Vagina (tissue), 2 donors: ENCODE measurements around the gene KRT33B. TPM values are rescaled to one million over a fixed set of nuclear protein-coding genes. Genes with fewer than 3 reads are reported as not detected.

ENCODE experiments used
- DNase-seq, 2 donors: peaks; one replicate each; pipeline ENCODE4 v3.0.0-alpha.2; 2017; ENCODE audit errors: extremely low spot score in 2 of 2
- H3K27ac ChIP-seq: fragments of 200-600 bp; sonication (generic); one replicate; pipeline ENCODE4 v1.5.1; 2019
- H3K27me3 ChIP-seq: fragments of 200-600 bp; sonication (generic); one replicate; pipeline ENCODE4 v1.5.1; 2019
- H3K36me3 ChIP-seq, 2 donors: fragments of 200-600 bp; sonication (generic); one replicate each; pipeline ENCODE4 v1.5.1; 2017 to 2019
- H3K4me1 ChIP-seq: fragments of 200-600 bp; sonication (generic); one replicate; pipeline ENCODE4 v1.5.1; 2019
- H3K4me3 ChIP-seq, 2 donors: fragments of 200-600 bp; sonication (generic); 1 replicate in 1 of 2; 2 replicates in 1 of 2; pipeline ENCODE4 v1.5.1; 2016 to 2019
- H3K9me3 ChIP-seq: fragments of 200-600 bp; sonication (generic); one replicate; pipeline ENCODE4 v1.5.1; 2019
- CTCF ChIP-seq, 3 experiments: fragments of 450-650 bp in 2 of 3; fragments of 200-600 bp in 1 of 3; sonication (generic) in 1 of 3; IDR thresholded peaks; one replicate each; pipeline ENCODE4 v1.5.1; 2017 to 2019; ENCODE audit warnings: antibody characterized with exemption in 3 of 3, mild to moderate bottlenecking in 2 of 3, moderate library complexity in 2 of 3
- POLR2A ChIP-seq, 2 donors: fragments of 450-650 bp; IDR thresholded peaks; one replicate each; pipeline ENCODE4 v1.6.1; 2017; ENCODE audit warnings: antibody characterized with exemption in 2 of 2, mild to moderate bottlenecking in 2 of 2, moderate library complexity in 2 of 2
- POLR2AphosphoS5 ChIP-seq, 2 donors: sonication (generic); formaldehyde crosslinking; IDR thresholded peaks; one replicate each; pipeline ENCODE4 v1.9.0; 2017; ENCODE audit warnings: antibody characterized with exemption in 2 of 2, mild to moderate bottlenecking in 2 of 2, low read depth in 1 of 2; ENCODE audit not compliant: insufficient read depth in 1 of 2
- intact Hi-C: fragments of 100-400 bp; cut with DNase I; formaldehyde crosslinking; loops from one replicate; pipeline ENCODE4 v1.15.1; 2023
- total RNA-seq: library from RNA; depleted of rRNA; stranded (reverse); fragments of >200 nt; gene quantifications from one replicate; pipeline ENCODE4 v1.2.3, GENCODE V29; 2016

Gene KRT33B
- total RNA-seq, 1 donor from 2014 or later, result not detected

- intact Hi-C loops, result no loop called here
- H3K27ac ChIP-seq, result no peak overlapping the region
- no peak overlapping the region for H3K4me3 ChIP-seq
- no peaks in the 10 kb centered on the region for H3K9me3 ChIP-seq
- peaks cover 10% of the 10 kb centered on the region for H3K4me1 ChIP-seq
- DNase-seq, result no peak
- no peaks in the 10 kb centered on the region for H3K27me3 ChIP-seq
- TF ChIP-seq POLR2A (IDR thresholded peaks at IDR 0.05) (no peak), POLR2AphosphoS5 (IDR thresholded peaks at IDR 0.05; ENCODE audit: insufficient read depth in 1 of 2, low read depth in 1 of 2) (no peak), CTCF (IDR thresholded peaks at IDR 0.05) (no peak)
- no peaks in the 10 kb centered on the region for H3K36me3 ChIP-seq
Measured at GRCh38 chr17:41318231-41318630, 51.4 kb downstream of the KRT33B start.

- Histone ChIP-seq H3K4me1 (no peaks in the 10 kb centered on the region), H3K27me3 (no peaks in the 10 kb centered on the region), H3K4me3 (no peak overlapping the region), H3K36me3 (no peaks in the 10 kb centered on the region), H3K27ac (no peak overlapping the region), H3K9me3 (no peaks in the 10 kb centered on the region)
- DNase-seq, result peak in 1 of 2 donors; percentile 93
- TF ChIP-seq CTCF (IDR thresholded peaks at IDR 0.05) (no peak), POLR2AphosphoS5 (IDR thresholded peaks at IDR 0.05; ENCODE audit: insufficient read depth in 1 of 2, low read depth in 1 of 2) (no peak), POLR2A (IDR thresholded peaks at IDR 0.05) (no peak)
- intact Hi-C loops, result no loop called here
Measured at GRCh38 chr17:41315814-41316445, 53.7 kb downstream of the KRT33B start.

GRCh38 chr17:41315204-41315794, 54.3 kb downstream of the KRT33B start, which contains the start of gene KRTAP17-1:
TSS of gene KRTAP17-1 (minus strand) at chr17:41315710. CDS start at chr17:41315650, 60 bp downstream.
- intact Hi-C loops, result no loop called here
- no peaks in the 10 kb centered on the region for H3K4me1 ChIP-seq
- DNase-seq, result no peak
- no peak within 1 kb of the TSS for H3K27ac ChIP-seq
- no peaks in the 10 kb centered on the region for H3K27me3 ChIP-seq
- H3K9me3 ChIP-seq, result no peaks in the 10 kb centered on the region
- H3K36me3 ChIP-seq, result no peaks in the 10 kb centered on the region
- H3K4me3 ChIP-seq, result no peak within 1 kb of the TSS
- TF ChIP-seq POLR2A (IDR thresholded peaks at IDR 0.05), result no peak

Other genes with a start within 250 kb of the KRT33B start
- not detected for gene KRTAP4-12, start 245.6 kb downstream of the KRT33B start, total RNA-seq
- gene KRTAP4-6, start 229.3 kb downstream of the KRT33B start, total RNA-seq, result not detected
- not detected for gene KRTAP4-5, start 220.0 kb downstream of the KRT33B start, total RNA-seq
- gene KRTAP4-4, start 209.1 kb downstream of the KRT33B start, total RNA-seq, result not detected
- gene KRTAP4-3, start 201.6 kb downstream of the KRT33B start, total RNA-seq, result not detected
- gene KRTAP4-2, start 191.6 kb downstream of the KRT33B start, total RNA-seq, result not detected
- not detected for gene KRTAP4-1, start 184.9 kb downstream of the KRT33B start, total RNA-seq
- not detected for gene KRTAP9-1, start 179.9 kb downstream of the KRT33B start, total RNA-seq
- gene KRTAP9-2, start 143.2 kb downstream of the KRT33B start, total RNA-seq, result not detected
- not detected for gene KRTAP9-3, start 137.4 kb downstream of the KRT33B start, total RNA-seq
- not detected for gene KRTAP9-8, start 131.8 kb downstream of the KRT33B start, total RNA-seq
- not detected for gene KRTAP9-4, start 120.1 kb downstream of the KRT33B start, total RNA-seq
- not detected for gene KRTAP9-9, start 114.4 kb downstream of the KRT33B start, total RNA-seq
- gene KRTAP9-6, start 104.4 kb downstream of the KRT33B start, total RNA-seq, result not detected
- gene KRTAP9-7, start 94.1 kb downstream of the KRT33B start, total RNA-seq, result not detected
- not detected for gene KRTAP29-1, start 67.0 kb downstream of the KRT33B start, total RNA-seq
- gene KRTAP16-1, start 60.5 kb downstream of the KRT33B start, total RNA-seq, result not detected
- gene KRTAP17-1, start 54.1 kb downstream of the KRT33B start, total RNA-seq, result not detected
- 1.5 TPM for gene KRT33A, start 19.0 kb downstream of the KRT33B start, total RNA-seq
- 0.74 TPM for gene KRT34, start 12.5 kb upstream of the KRT33B start, total RNA-seq
- gene KRT31, start 27.8 kb upstream of the KRT33B start, total RNA-seq, result not detected
- not detected for gene KRT37, start 54.8 kb upstream of the KRT33B start, total RNA-seq
- not detected for gene KRT38, start 71.2 kb upstream of the KRT33B start, total RNA-seq
- not detected for gene KRT32, start 97.6 kb upstream of the KRT33B start, total RNA-seq
- not detected for gene KRT35, start 111.3 kb upstream of the KRT33B start, total RNA-seq
- not detected for gene KRT36, start 120.1 kb upstream of the KRT33B start, total RNA-seq
- 10,968 TPM for gene KRT13, start 135.8 kb upstream of the KRT33B start, total RNA-seq
- 931 TPM for gene KRT15, start 149.1 kb upstream of the KRT33B start, total RNA-seq
- 198 TPM for gene KRT19, start 158.5 kb upstream of the KRT33B start, total RNA-seq
- gene KRT9, start 202.2 kb upstream of the KRT33B start, total RNA-seq, result not detected
- gene KRT14, start 217.1 kb upstream of the KRT33B start, total RNA-seq, result 1,546 TPM
- 872 TPM for gene KRT16, start 243.0 kb upstream of the KRT33B start, total RNA-seq